DOHH2 (cell line): ENCODE results near the gene TMEM140.
"Not testable (repeated sequence)": the region's sequence is repeated elsewhere in the genome, so short reads cannot be mapped to it uniquely, and the experiment has no call there.

Experiments
- H3F3A ChIP-seq: fragments of 200-600 bp; sonication (generic), shearing (Covaris generic); 2 replicates; pipeline ENCODE4 v1.6.0; 2016; ENCODE audit warnings: antibody characterized with exemption, mild to moderate bottlenecking; ENCODE audit not compliant: control insufficient read depth, insufficient read depth
- H3K27ac ChIP-seq: fragments of 200-600 bp; sonication (generic); 2 replicates; pipeline ENCODE4 v1.5.1; 2014; ENCODE audit warnings: low read depth, mild to moderate bottlenecking, low read length, moderate library complexity
- H3K27me3 ChIP-seq: fragments of 200-600 bp; sonication (generic); 2 replicates; pipeline ENCODE4 v1.6.1; 2014; ENCODE audit warnings: mild to moderate bottlenecking, low read length, mixed read lengths; ENCODE audit not compliant: control insufficient read depth
- H3K36me3 ChIP-seq: fragments of 200-600 bp; sonication (generic); 2 replicates; pipeline ENCODE4 v1.6.1; 2014; ENCODE audit warnings: mild to moderate bottlenecking, low read length, moderate library complexity, mixed read lengths; ENCODE audit not compliant: control insufficient read depth
- H3K4me1 ChIP-seq: fragments of 200-600 bp; sonication (generic); 2 replicates; pipeline ENCODE4 v1.6.1; 2014; ENCODE audit warnings: mild to moderate bottlenecking, low read length, mixed read lengths; ENCODE audit not compliant: control insufficient read depth
- H3K4me2 ChIP-seq: fragments of 200-600 bp; sonication (generic); 2 replicates; pipeline ENCODE4 v1.6.0; 2014; ENCODE audit warnings: mild to moderate bottlenecking, low read length, moderate library complexity
- H3K4me3 ChIP-seq: fragments of 200-600 bp; sonication (generic); 2 replicates; pipeline ENCODE4 v1.5.1; 2014; ENCODE audit warnings: mild to moderate bottlenecking, low read length, mixed read lengths
- H3K79me2 ChIP-seq: fragments of 200-600 bp; sonication (generic); 2 replicates; pipeline ENCODE4 v1.6.1; 2014; ENCODE audit warnings: mild to moderate bottlenecking, low read length, mixed read lengths; ENCODE audit not compliant: control insufficient read depth
- H3K9me2 ChIP-seq: fragments of 200-600 bp; sonication (generic); replicated peaks from 2 replicates; pipeline ENCODE4 v1.6.1; 2014; ENCODE audit warnings: mild to moderate bottlenecking, low read length, mixed read lengths; ENCODE audit not compliant: control insufficient read depth
- H3K9me3 ChIP-seq: fragments of 200-600 bp; sonication (generic); 2 replicates; pipeline ENCODE4 v1.6.1; 2014; ENCODE audit warnings: antibody characterized with exemption, low read length, mixed read lengths; ENCODE audit not compliant: control insufficient read depth, insufficient read depth
- H4K20me1 ChIP-seq: fragments of 200-600 bp; sonication (generic); 2 replicates; pipeline ENCODE4 v1.6.0; 2014; ENCODE audit warnings: low read depth, mild to moderate bottlenecking, antibody characterized with exemption, low read length, moderate library complexity; ENCODE audit not compliant: control insufficient read depth, insufficient read depth
- CTCF ChIP-seq: fragments of 200-600 bp; sonication (generic); IDR thresholded peaks from one replicate; pipeline ENCODE4 v1.5.1; 2014; ENCODE audit warnings: antibody characterized with exemption, mild to moderate bottlenecking, low read depth, low read length; ENCODE audit not compliant: poor library complexity, severe bottlenecking
- EZH2phosphoT487 ChIP-seq: fragments of 200-600 bp; sonication (generic); IDR thresholded peaks from 2 replicates; pipeline ENCODE4 v1.6.1; 2017; ENCODE audit warnings: borderline replicate concordance, mild to moderate bottlenecking, antibody characterized with exemption, low read length, moderate library complexity, mixed read lengths

Gene TMEM140

GRCh38 chr7:135170274-135170997, 22.6 kb downstream of the TMEM140 start, which contains the start of gene CYREN:
CYREN (minus strand) TSS chr7:135170707; CDS start chr7:135168922, 1,785 bp downstream.
- TF ChIP-seq CTCF (peak; percentile 82), EZH2phosphoT487 (no peak)
- H3K4me1 ChIP-seq: peaks cover 22% of the 10 kb centered on the region
- no peaks in the 10 kb centered on the region for H3K27me3 ChIP-seq
- peaks cover 74% of the 10 kb centered on the region for H3K79me2 ChIP-seq
- H3K36me3 ChIP-seq: peaks cover 54% of the 10 kb centered on the region
- peaks cover 7% of the 10 kb centered on the region for H3F3A ChIP-seq
- no peaks in the 10 kb centered on the region for H4K20me1 ChIP-seq
- H3K4me3 ChIP-seq: peak within 1 kb of the TSS; percentile 88
- no peaks in the 10 kb centered on the region for H3K9me2 ChIP-seq
- H3K27ac ChIP-seq: peak within 1 kb of the TSS; percentile 86
- H3K9me3 ChIP-seq: no peaks in the 10 kb centered on the region
- peak within 1 kb of the TSS; percentile 81 for H3K4me2 ChIP-seq

- peaks cover 51% of the 10 kb centered on the region for H3K36me3 ChIP-seq
- H3K27me3 ChIP-seq, H3K9me3 ChIP-seq, H3K9me2 ChIP-seq, H3F3A ChIP-seq, H4K20me1 ChIP-seq: not testable (repeated sequence)
- H3K4me2 ChIP-seq: peak overlapping the region; percentile 81
- H3K27ac ChIP-seq: peak overlapping the region; percentile 86
- peak overlapping the region; percentile 88 for H3K4me3 ChIP-seq
- peaks cover 80% of the 10 kb centered on the region for H3K79me2 ChIP-seq
- peaks cover 22% of the 10 kb centered on the region for H3K4me1 ChIP-seq
- peak; percentile 1 for TF ChIP-seq CTCF
Measured at GRCh38 chr7:135170998-135171481, 23.2 kb downstream of the TMEM140 start.

- peak overlapping the region; percentile 81 for H3K4me2 ChIP-seq
- peaks cover 51% of the 10 kb centered on the region for H3K36me3 ChIP-seq
- peak overlapping the region; percentile 88 for H3K4me3 ChIP-seq
- not testable (repeated sequence) for H3K9me2 ChIP-seq, H3F3A ChIP-seq, H3K9me3 ChIP-seq, H3K27me3 ChIP-seq, H4K20me1 ChIP-seq
- peaks cover 22% of the 10 kb centered on the region for H3K4me1 ChIP-seq
- peak overlapping the region; percentile 86 for H3K27ac ChIP-seq
- H3K79me2 ChIP-seq: peaks cover 87% of the 10 kb centered on the region
Measured at GRCh38 chr7:135171581-135172291, 23.9 kb downstream of the TMEM140 start.

- peak overlapping the region; percentile 28; the same call in 1 of the 2 replicates for H3K4me3 ChIP-seq
- peaks cover 53% of the 10 kb centered on the region for H3K36me3 ChIP-seq
Measured at GRCh38 chr7:135173916-135174315, 26.0 kb downstream of the TMEM140 start.

More at GRCh38 chr7:135173916-135174315, 26.0 kb downstream of the TMEM140 start:
- H3K79me2 ChIP-seq: peaks cover 84% of the 10 kb centered on the region
- peaks cover 16% of the 10 kb centered on the region for H3K4me1 ChIP-seq
- not testable (repeated sequence) for H3K27ac ChIP-seq, H3K9me3 ChIP-seq, H4K20me1 ChIP-seq, H3K27me3 ChIP-seq, H3K9me2 ChIP-seq, H3F3A ChIP-seq
- peak overlapping the region; percentile 35 for H3K4me2 ChIP-seq
